ENCODE data around the gene ST6GALNAC6.
A peak's percentile ranks its signal among the peaks of the same experiment; 100 is the strongest.
"Not testable (repeated sequence)": the region's sequence is repeated elsewhere in the genome, so short reads cannot be mapped to it uniquely, and the experiment has no call there.

The ST6GALNAC6 gene

DNA sequence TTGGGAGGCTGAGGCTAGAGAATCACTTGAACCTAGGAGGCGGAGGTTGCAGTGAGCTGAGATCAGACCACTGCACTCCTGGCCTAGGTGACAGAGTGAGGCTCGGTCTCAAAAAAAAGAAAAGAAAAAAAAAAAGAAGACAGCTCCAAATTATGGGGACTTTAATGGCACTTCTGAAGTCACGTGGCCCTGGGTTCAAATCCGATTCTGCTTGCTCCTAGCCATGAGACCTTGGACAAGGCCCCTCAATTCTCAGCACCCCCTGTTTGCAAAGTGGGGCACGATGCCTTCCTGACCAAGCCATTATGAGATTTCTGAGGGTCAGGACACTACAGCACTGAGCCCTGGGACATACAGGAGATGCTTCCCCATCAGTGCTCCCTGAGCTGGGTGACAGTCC, 43.9 kb downstream of the ST6GALNAC6 start:
- DNase-seq (ENCODE audit: low read depth, low spot score): no peak

DNA sequence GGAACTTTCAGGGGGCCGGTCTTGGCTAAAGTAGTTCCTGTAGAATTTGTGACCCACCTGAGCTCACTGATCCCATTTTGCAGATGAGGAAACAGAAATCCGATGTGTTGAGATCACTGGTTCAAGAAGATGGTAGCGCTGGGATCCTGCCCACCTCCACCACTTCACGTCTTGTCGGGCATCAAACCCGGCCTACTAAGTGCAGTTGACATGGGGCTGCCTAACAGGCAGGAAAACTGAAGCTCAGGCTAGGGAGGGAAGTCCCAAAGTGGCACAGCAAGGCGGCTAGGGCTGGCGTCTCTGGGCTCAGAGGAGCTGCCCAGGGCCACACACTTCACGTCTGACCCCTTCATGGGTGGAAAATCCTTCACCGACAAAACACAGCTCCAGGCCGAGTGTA, 44.4 kb downstream of the ST6GALNAC6 start:
- no peak for DNase-seq (ENCODE audit: low read depth, low spot score)

DNA sequence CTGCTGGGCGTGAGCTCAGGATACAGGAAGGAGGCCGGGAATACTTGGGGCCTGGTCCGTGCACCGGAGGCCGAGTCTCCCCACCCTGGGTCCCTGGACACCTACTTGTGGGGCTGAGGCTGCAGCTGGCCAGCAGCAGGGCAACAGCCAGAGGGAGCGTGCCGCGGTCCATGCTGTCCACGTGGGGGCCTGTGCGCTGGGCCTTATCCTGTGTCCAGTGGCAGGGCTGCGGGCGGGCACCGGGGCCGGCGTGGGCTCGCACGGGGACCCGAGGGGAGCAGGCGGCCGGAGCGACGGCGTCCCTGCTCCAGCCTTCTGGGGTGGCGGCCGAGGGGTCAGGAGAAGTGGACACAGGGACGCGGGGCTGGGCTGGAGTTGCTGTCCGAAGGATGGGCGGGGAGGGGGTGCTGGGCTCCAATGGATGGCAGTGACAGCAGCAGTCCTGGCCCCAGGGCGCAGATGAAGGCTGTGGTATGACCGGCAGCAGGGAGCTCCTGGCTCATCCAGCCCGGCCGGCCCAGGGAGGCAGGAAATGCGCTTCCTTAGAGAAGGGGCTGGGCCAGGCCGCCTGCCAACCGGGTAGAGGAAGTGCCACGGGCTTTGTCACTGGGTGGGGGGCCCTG, 45.1 kb downstream of the ST6GALNAC6 start, which contains the start of gene ENG:
TSS of gene ENG (minus strand) at position 475 of the 623 bp plus-strand sequence. CDS start at position 172, 303 bp downstream.
- peak; percentile 75 for DNase-seq (ENCODE audit: low read depth, low spot score)

DNA sequence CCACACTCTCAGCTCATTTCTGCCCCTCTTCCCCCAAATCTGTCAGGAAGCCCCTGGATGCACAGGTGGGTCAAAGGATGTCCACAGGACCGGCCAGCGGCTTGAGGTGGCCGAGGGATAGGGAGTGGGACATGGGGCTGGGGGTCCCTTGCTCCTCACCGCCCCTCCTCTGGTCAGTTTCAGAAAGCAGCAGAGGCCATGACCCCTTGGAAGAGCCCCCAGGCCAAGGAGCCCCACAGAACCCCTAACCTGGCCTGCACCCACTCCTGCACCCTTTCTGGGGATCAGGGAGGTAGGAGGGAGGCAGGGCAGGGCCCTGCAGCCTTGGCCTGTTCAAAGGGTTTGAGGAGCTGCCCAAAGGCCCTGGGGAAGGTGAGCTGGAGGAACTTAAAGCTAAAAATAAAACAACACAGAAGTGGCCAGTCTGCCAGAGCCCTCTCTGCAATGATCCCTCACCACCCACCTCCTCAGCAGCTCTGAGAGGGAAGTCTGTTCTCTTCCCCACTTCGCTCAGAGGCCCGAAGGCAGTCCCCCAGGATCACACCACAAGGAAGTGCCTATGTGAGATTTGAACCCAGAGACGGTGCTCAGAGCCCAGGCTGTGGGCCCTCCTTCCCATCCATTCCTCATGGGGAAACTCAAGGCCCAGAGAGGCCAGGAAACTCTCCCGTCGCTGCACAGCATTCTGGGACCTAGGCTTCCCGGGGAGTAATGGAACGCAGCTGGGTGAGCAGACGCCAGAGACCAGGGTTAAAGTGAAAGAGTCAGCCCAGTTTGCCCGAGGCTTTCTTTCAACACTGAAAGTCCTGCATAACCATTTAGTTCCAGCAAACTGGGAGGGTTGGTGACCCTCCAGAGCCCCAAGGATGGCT, 45.9 kb downstream of the ST6GALNAC6 start:
- no peak for DNase-seq (ENCODE audit: low read depth, low spot score)

DNA sequence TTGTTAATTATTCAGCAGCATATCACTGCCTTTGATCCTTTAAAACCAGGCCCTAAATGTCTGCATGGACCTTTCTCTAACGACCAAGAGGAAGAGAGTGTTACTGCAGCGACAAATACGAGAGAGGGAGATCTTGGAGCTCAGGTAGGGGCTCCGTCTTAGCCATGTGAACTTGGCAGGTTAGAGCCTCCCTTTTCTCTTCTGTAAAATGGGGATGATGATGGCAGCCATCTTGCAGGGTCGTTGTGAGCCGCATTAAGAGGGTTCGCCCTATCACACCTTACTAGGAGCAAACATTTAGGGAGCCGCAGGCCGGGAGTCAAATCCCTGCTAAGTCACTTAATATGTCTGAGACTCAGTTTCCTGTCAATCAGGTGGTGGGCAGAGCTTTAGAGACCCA, 46.6 kb downstream of the ST6GALNAC6 start:
- DNase-seq (ENCODE audit: low read depth, low spot score): no peak

DNA sequence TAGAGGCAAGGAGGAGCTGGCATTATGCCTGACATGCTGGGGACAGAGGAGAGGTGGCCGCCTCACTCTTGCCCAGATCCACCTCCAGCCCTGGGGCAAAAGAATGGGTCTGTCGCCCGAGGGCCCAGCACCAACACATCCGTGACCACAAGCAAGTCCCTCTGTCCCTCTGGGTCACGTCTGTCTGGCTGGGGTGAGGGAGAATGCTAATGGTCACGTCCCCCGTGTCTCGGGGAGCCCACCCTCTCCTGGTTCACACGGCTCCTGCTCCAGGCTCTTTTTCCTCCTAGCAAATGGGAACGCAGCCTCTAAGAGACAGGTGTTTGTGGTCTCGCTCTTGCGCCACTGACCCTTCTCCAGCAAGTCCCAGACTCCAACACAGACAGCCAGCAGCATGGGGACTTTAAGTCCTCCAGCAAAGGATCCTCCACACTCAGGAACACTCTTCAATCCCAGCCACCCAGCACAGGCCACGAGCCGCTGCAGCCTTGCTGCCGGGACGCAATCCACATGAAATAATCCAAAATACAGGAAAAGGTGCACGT, 49.0 kb downstream of the ST6GALNAC6 start:
- DNase-seq (ENCODE audit: low read depth, low spot score): no peak

DNA sequence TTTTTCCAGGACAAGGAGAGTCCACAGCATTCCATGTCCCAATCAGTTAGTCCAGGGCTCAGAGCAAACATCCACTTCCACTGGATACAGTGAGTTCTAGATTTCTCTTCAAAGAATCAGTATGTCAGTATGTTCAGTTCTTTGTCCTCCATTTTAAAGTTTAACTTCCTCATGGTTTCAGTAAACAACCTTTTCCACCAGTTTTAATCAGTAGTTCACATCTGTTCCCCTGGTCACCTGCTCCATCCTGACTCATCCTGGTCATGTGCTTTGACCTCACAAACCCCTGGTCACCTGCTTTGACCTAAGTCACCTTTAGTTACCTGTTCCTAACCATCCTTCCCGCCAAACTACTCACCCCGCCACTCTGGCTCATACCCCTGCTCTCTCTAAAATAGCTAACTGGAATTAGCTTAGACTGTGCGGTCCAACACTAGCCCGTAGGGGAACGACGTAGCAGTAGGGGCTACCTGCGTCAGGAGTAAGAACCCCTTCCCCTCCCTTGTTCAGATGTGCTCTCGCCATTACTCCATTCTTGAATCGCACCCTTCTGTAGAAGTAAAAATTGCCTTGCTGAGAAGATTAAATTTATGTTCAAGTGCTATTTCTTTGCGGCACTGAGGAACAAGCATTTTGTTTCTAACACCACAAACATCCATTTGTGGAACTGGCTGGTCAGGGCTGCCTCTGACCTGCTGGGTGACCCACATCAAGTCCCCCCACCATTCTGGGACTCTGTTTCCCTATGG, 50.5 kb downstream of the ST6GALNAC6 start:
- DNase-seq (ENCODE audit: low read depth, low spot score): no peak

DNA sequence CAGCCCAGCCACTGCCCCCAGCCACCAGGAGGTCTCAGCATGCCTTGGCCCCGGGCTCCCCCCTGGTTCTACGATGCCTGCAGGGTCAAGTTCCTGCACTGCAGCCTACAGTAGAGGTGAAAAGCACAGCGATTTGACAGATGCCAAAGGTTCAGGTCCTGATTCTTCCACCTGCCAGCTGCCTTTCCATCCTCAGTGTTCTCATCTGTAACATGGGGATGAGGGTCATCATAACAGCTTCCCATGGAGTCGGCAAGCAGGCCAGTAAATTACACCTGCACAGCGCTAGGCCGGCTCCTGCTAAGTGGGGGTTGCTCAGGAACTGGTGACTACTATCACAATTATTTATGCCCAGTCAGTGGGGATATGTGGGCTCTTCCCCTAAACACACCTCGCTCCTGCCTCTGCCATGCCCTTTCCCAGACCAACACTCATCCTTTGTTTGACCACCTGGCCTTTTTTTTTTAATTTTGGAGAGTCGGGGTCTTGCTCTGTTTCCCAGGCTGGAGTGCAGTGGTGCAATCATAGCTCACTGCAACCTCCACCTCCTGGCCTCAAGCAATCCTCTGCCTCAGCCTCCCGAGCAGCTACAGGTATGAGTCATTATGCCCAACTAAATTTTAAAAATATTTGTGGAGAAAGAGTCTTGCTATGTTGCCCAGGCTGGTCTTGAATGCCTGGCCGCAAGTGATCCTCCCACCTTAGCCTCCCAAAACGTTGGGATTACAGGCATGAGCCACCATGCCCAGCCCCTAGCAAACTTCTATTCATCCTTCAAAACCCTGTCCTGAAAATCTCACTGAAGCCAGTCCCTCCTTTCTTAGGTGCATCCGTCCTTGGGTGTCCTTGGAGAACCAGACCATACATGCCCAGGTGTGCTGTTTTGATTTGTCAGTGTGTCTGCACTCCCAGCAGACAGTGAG, 51.3 kb downstream of the ST6GALNAC6 start:
- no peak for DNase-seq (ENCODE audit: low read depth, low spot score)

DNA sequence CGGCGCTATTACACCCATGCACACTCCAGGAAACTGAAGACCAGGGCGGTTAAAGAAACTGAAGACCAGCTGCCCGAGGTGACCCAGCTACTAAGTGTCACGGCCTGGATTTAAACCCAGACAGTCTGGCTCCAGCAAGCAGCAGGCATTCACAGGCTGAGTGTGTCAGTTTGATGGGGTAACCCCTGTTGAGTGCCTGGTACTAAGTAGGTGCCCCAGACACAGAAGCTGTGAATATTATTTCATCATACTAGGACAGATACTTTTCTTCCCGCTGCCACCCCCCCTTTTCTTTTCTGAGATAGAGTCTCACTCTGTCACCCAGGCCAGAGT, 52.3 kb downstream of the ST6GALNAC6 start:
- no peak for DNase-seq (ENCODE audit: low read depth, low spot score)

DNA sequence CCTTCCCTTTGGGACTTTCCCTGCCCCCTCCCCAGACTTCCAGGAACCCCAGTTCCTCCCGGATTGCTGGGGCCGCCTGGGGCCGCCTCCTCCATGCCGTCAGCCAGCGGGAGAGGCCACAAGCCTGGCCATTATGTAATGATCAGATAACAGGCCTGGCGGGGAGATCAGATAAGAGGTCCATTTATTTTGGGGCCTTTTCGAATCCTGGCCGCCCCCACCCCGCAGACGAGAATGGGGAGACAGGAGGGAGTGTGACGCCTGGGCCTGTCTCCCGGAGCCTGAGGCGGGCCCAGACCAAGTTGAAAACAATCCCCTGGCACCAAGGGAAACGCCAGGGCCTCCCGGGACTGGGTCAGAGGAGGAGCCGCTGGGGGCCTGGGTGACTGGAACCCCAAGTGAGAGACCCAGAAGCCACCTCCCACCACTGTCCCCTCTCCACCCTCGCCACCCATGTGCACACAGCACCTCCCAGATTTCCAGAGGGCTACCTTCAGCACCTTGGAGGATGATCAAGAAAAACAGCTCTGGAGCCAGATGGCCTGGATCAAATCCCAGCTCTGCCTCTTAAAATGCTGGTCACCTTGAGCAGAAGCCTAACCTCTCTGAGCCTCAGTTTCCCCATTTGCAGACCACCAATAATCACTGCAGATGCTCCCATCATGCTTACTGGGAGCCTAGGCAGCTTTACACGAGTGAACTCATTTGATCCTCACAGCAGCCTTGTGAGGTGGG, 52.8 kb downstream of the ST6GALNAC6 start:
- no peak for DNase-seq (ENCODE audit: low read depth, low spot score)

DNA sequence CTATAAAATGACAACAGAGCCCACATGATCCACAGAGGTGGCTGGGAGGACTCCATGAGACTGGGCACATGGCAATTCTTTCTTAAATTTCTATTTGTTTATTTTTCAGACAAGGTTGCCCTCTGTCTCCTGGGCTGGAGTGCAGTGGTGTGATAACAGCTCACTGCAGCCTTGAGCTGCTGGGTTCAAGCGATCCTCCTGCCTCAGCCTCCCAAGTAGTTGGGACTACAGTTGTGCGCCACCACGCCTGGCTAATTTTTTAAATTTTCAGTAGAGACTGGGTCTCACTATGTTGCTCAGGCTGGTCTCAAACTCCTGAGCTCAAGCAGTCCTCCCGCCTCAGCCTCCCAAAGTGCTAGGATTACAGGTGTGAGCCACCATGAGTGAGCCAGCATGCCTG, 53.8 kb downstream of the ST6GALNAC6 start:
- DNase-seq (ENCODE audit: low read depth, low spot score): not testable (repeated sequence)

DNA sequence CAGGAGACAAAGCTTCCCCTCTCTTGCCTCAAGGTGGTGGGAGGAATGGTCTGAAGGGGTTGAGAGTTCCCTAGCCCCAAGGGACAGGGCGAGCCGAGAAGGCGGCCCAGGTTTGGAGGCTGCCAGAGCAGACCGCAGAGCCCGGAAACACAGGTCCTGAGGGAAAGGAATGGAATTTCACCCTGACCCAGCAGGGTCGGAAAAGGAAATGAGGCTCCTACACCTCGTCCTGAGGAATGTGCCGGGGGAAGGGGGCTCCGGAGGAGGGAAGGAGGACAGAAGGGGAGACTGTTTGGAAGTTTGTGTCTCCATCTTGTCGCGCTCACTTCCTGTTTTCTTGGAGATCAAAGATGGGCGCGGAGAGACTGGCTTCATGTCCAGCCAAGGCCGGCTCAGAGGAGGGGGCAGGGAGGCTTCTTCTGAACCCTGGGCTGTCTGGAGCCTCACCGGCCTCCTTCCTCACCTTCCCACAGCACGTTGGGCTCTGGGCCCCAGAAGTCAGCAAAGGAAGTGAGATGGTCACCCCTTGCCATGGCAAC, 54.5 kb downstream of the ST6GALNAC6 start:
- peak; percentile 77 for DNase-seq (ENCODE audit: low read depth, low spot score)

DNA sequence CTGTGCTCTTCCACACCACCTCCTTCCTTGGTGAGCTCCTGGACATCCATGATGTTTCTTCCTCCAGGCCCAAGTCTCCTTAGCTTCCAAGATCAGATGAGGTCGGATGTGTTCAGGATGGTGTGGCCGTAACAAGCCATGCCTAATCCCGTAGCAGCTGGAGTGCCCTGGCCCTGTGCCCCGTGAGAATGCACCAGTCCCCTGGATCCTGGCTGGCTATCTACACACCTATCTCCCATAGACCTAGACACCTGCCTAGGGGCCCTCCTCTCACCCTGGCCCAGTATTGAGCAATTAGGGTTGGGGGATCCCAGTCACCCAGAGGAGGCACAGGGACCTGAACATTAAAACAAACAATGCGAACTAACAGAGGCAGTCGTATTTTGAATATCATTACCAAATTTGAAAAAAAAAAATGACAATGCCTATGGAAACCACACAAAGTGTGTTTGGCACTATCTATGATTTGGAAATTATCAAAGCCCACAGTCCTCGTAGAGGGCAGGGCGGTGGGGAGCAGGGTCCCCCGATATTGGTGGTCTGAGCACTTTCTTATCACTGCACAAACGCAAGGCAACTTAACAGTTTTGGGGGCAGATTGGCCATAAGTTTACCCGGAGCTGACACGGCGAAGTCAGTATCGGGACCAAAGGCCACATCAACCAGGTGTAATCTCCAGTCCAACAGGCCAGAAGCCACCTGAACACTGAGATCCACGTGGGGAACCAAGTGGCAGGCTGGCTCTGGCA, 58.1 kb downstream of the ST6GALNAC6 start:
- DNase-seq (ENCODE audit: low read depth, low spot score): no peak

DNA sequence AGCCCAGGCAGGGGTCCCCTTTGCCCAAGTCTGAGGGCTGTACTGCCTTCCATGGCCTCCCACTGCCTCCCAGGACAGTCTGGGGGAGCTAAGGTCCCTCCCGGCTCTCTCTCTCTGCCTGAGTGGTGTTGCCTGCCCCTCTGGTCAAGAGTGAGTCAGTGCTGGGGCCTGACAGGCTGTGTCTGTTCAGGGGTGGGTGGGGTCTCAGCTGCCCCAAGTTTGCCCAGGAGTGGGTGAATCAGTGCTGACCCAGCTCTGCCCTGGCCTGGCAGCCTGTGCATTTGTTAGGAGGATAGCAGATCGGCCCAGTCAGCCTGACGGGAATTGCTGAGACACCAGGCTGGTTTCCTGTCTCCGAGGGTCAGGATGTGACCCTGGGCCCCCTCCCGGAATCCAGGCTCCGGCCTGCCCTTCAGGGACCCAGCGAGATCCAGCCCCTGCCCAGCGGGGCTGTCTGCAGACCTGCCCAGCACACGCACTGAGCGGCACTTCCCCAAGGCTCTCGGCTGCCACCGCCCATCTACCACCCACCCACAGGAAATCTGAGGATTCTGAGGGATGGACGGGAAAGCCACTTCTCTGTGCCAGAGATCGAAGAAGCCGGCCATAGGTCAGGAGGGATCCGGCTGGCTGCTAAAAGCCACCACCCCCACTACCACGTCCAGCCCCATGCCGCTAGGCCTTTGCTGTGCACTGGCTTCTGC, 60.9 kb downstream of the ST6GALNAC6 start:
- peak; percentile 29 for DNase-seq (ENCODE audit: low read depth, low spot score)

DNA sequence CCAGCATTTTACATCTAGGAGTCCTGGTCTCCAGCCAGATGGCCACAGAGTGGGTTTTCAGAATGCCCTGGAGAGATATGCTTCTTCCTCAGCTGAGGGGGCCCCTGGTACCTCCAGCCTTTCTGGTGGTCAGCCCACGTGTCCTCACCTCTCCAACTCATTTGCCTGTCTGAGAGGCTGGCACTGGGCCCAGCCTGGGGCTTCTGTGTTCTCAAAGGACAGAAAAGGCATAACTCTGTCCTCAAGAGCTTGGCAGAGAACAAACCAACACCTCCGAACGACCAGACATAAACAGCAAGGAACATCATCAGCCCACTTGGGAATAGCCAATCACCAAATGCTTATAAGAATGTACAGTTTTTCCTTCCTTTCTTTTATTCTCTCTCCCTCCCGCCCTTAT, 62.1 kb downstream of the ST6GALNAC6 start:
- no peak for DNase-seq (ENCODE audit: low read depth, low spot score)

DNA sequence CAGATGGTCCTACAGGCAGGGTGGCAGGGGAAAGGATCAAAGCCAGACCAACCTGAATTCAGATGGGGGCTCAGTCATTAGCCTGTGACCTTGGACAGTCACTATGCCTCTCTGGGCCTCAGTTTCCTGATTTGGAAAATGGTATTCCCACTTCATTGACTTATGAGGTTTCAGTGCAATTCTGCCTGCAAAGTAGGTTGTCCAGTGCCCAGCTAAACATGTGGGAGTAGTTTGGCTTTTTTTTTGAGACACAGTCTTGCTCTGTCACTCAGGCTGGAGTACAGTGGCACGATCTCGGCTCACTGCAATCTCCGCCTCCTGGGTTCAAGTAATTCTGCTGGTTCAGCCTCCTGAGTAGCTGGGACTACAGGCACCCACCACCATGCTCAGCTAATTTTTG, 62.8 kb downstream of the ST6GALNAC6 start:
- DNase-seq (ENCODE audit: low read depth, low spot score): not testable (repeated sequence)

DNA sequence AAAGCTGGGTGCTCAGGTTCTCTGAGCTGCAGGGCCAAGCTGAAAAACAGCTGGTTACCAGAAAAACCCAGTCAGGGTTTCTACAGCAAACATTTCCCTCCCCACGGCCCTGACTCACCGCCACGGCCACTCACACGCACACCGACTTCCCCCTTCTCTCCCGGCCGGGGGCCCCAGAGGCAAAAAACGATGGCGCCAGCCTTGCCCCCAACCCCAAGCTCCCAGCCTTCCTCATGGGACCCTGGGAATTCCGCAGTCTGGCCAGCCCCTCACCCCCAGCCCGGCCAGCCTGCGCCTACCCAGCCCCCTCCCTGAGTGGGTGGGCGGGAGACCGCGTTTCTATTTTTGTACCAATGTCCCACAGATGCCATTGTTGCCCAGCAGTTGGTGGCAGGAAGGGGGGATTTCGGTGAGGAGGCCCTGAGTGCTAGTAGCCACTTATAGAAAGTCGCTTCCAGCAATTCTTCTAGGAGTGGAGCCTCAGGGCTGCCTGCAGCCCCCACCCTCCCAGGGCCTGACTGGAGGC, 63.3 kb downstream of the ST6GALNAC6 start:
- no peak for DNase-seq (ENCODE audit: low read depth, low spot score)

Data from ELF-1 (cell line).